ENCODE measurements around the gene EML1.

Gene EML1

GRCh38 chr14:99754141-99755067 is 38.8 kb upstream of the EML1 start:
- Histone ChIP-seq H3K27ac (no peak overlapping the region), H3K4me3 (no peak overlapping the region)
- no peak for DNase-seq (ENCODE audit: low read depth, low spot score)

GRCh38 chr14:99755068-99755405 is 38.2 kb upstream of the EML1 start:
- no peak overlapping the region for H3K4me3 ChIP-seq
- TF ChIP-seq FOXP2 (optimal IDR thresholded peaks at IDR 0.05; ENCODE audit: control extremely low read depth, extremely low read length, insufficient read depth) = no peak
- no peaks in the 10 kb centered on the region for H3K36me3 ChIP-seq (ENCODE audit: insufficient read depth, low read length)
- DNase-seq (ENCODE audit: low read depth, low spot score) = no peak
- no peak overlapping the region for H3K27ac ChIP-seq
- no peaks in the 10 kb centered on the region for H3K9me3 ChIP-seq (ENCODE audit: low read depth, low read length)
- no peak overlapping the region for H3K9ac ChIP-seq (ENCODE audit: insufficient read length)

More at GRCh38 chr14:99754141-99755067, 38.8 kb upstream of the EML1 start:
- TF ChIP-seq POLR2AphosphoS5 (IDR thresholded peaks at IDR 0.05; ENCODE audit: borderline replicate concordance, low read depth, low read length) (no peak), FOXP2 (optimal IDR thresholded peaks at IDR 0.05; ENCODE audit: control extremely low read depth, extremely low read length, insufficient read depth) (no peak), EZH2 (IDR thresholded peaks at IDR 0.05) (no peak)
- no peaks in the 10 kb centered on the region for H3K9me3 ChIP-seq (ENCODE audit: low read depth, low read length)
- H3K36me3 ChIP-seq (ENCODE audit: insufficient read depth, low read length) = no peaks in the 10 kb centered on the region
- H3K9ac ChIP-seq (ENCODE audit: insufficient read length) = no peak overlapping the region

GRCh38 chr14:99755629-99756603 is 37.3 kb upstream of the EML1 start:
- TF ChIP-seq EZH2 (IDR thresholded peaks at IDR 0.05) = no peak
- no peak for TF ChIP-seq FOXP2 (optimal IDR thresholded peaks at IDR 0.05; ENCODE audit: control extremely low read depth, extremely low read length, insufficient read depth)
- no peak for TF ChIP-seq POLR2AphosphoS5 (IDR thresholded peaks at IDR 0.05; ENCODE audit: borderline replicate concordance, low read depth, low read length)
- Histone ChIP-seq H3K9ac (ENCODE audit: insufficient read length) (no peak overlapping the region), H3K36me3 (ENCODE audit: insufficient read depth, low read length) (no peaks in the 10 kb centered on the region), H3K27ac (no peak overlapping the region), H3K9me3 (ENCODE audit: low read depth, low read length) (no peaks in the 10 kb centered on the region), H3K4me3 (no peak overlapping the region)
- DNase-seq (ENCODE audit: low read depth, low spot score) = no peak

GRCh38 chr14:99756796-99757195 is 36.4 kb upstream of the EML1 start:
- H3K9me3 ChIP-seq (ENCODE audit: low read depth, low read length) = no peaks in the 10 kb centered on the region
- H3K27ac ChIP-seq = no peak overlapping the region
- no peak overlapping the region for H3K4me3 ChIP-seq
- no peaks in the 10 kb centered on the region for H3K36me3 ChIP-seq (ENCODE audit: insufficient read depth, low read length)
- DNase-seq (ENCODE audit: low read depth, low spot score) = no peak
- H3K9ac ChIP-seq (ENCODE audit: insufficient read length) = no peak overlapping the region
- TF ChIP-seq EZH2 (IDR thresholded peaks at IDR 0.05) = no peak
- no peak for TF ChIP-seq FOXP2 (optimal IDR thresholded peaks at IDR 0.05; ENCODE audit: control extremely low read depth, extremely low read length, insufficient read depth)
- no peak for TF ChIP-seq POLR2AphosphoS5 (IDR thresholded peaks at IDR 0.05; ENCODE audit: borderline replicate concordance, low read depth, low read length)

GRCh38 chr14:99757331-99758070 is 35.7 kb upstream of the EML1 start:
- TF ChIP-seq FOXP2 (optimal IDR thresholded peaks at IDR 0.05; ENCODE audit: control extremely low read depth, extremely low read length, insufficient read depth) (no peak), EZH2 (IDR thresholded peaks at IDR 0.05) (no peak), POLR2AphosphoS5 (IDR thresholded peaks at IDR 0.05; ENCODE audit: borderline replicate concordance, low read depth, low read length) (no peak)
- DNase-seq (ENCODE audit: low read depth, low spot score) = no peak
- Histone ChIP-seq H3K9ac (ENCODE audit: insufficient read length) (no peak overlapping the region), H3K9me3 (ENCODE audit: low read depth, low read length) (no peaks in the 10 kb centered on the region), H3K36me3 (ENCODE audit: insufficient read depth, low read length) (no peaks in the 10 kb centered on the region), H3K4me3 (no peak overlapping the region), H3K27ac (peak overlapping the region; percentile 85; the same call in 1 of the 2 replicates)

- Histone ChIP-seq H3K36me3 (ENCODE audit: insufficient read depth, low read length) (no peaks in the 10 kb centered on the region), H3K4me3 (peak overlapping the region; percentile 57), H3K9me3 (ENCODE audit: low read depth, low read length) (no peaks in the 10 kb centered on the region), H3K9ac (ENCODE audit: insufficient read length) (no peak overlapping the region), H3K27ac (peak overlapping the region; percentile 85)
- peak; percentile 88 for DNase-seq (ENCODE audit: low read depth, low spot score)
- no peak for TF ChIP-seq POLR2AphosphoS5 (IDR thresholded peaks at IDR 0.05; ENCODE audit: borderline replicate concordance, low read depth, low read length)
- TF ChIP-seq EZH2 (IDR thresholded peaks at IDR 0.05) = no peak
- TF ChIP-seq FOXP2 (optimal IDR thresholded peaks at IDR 0.05; ENCODE audit: control extremely low read depth, extremely low read length, insufficient read depth) = no peak
Observed at GRCh38 chr14:99758121-99758821, 34.9 kb upstream of the EML1 start.

GRCh38 chr14:99758872-99759545 is 34.2 kb upstream of the EML1 start:
- H3K9ac ChIP-seq (ENCODE audit: insufficient read length) = no peak overlapping the region
- H3K4me3 ChIP-seq = peak overlapping the region; percentile 57
- DNase-seq (ENCODE audit: low read depth, low spot score) = no peak
- no peaks in the 10 kb centered on the region for H3K9me3 ChIP-seq (ENCODE audit: low read depth, low read length)
- no peak for TF ChIP-seq POLR2AphosphoS5 (IDR thresholded peaks at IDR 0.05; ENCODE audit: borderline replicate concordance, low read depth, low read length)
- TF ChIP-seq EZH2 (IDR thresholded peaks at IDR 0.05) = no peak
- no peak for TF ChIP-seq FOXP2 (optimal IDR thresholded peaks at IDR 0.05; ENCODE audit: control extremely low read depth, extremely low read length, insufficient read depth)
- H3K27ac ChIP-seq = no peak overlapping the region; the same call in 1 of the 2 replicates
- H3K36me3 ChIP-seq (ENCODE audit: insufficient read depth, low read length) = no peaks in the 10 kb centered on the region

Measured in SK-N-MC (cell line).